H1 (cell line): ENCODE data around the gene TSKS. TPM values are rescaled to one million over a fixed set of nuclear protein-coding genes. Genes with fewer than 3 reads are reported as not detected.

ENCODE experiments used
- CTCF ChIA-PET: fragments of 300-600 bp; sonication (Branson Sonifier 250); formaldehyde crosslinking; loops from one replicate; lab custom pipeline; 2021; ENCODE audit not compliant: partially characterized antibody; lab: Charles Lee
- POLR2A ChIA-PET: fragments of 300-600 bp; sonication (Branson Sonifier 250); formaldehyde crosslinking; loops from one replicate; lab custom pipeline; 2021; ENCODE audit warnings: inconsistent platforms; ENCODE audit not compliant: partially characterized antibody; lab: Charles Lee
- DNase-seq, 2 experiments: peaks; one replicate each; pipeline versions ENCODE4 v3.0.0 to v3.0.0-alpha.2; 2010 to 2022; ENCODE audit warnings: low spot score in 2 of 2, low read depth in 1 of 2, mixed read lengths in 1 of 2
- FAIRE-seq: peaks from 2 replicates; lab custom pipeline; 2011; peaks lifted over from hg19 to GRCh38; lab: Jason Lieb, UNC
- H2AFZ ChIP-seq: 2 replicates; pipeline ENCODE4 v1.8.1; 2012; ENCODE audit warnings: low read length, inconsistent platforms
- H2AK5ac ChIP-seq: 2 replicates; pipeline ENCODE4 v1.6.1; 2013; ENCODE audit warnings: low read depth, low read length
- H2BK120ac ChIP-seq: replicated peaks from 2 replicates; pipeline ENCODE3; 2013; ENCODE audit warnings: low read depth, low read length, inconsistent platforms
- H2BK12ac ChIP-seq: 2 replicates; pipeline ENCODE4 v1.6.1; 2013; ENCODE audit warnings: low read depth, low read length
- H2BK15ac ChIP-seq: 2 replicates; pipeline ENCODE4 v1.6.1; 2013; ENCODE audit warnings: low read length
- H2BK20ac ChIP-seq: 2 replicates; pipeline ENCODE4 v1.6.1; 2013; ENCODE audit warnings: low read length
- H2BK5ac ChIP-seq: 2 replicates; pipeline ENCODE4 v1.6.1; 2013; ENCODE audit warnings: low read depth, low read length
- H3K14ac ChIP-seq: 2 replicates; pipeline ENCODE4 v1.6.1; 2013; ENCODE audit warnings: inconsistent platforms; ENCODE audit not compliant: insufficient read length
- H3K18ac ChIP-seq: 2 replicates; pipeline ENCODE4 v1.6.1; 2013; ENCODE audit warnings: low read length; ENCODE audit errors: extremely low read depth
- H3K23ac ChIP-seq: 2 replicates; pipeline ENCODE4 v1.6.1; 2013; ENCODE audit warnings: inconsistent platforms; ENCODE audit not compliant: insufficient read length
- H3K23me2 ChIP-seq: 2 replicates; pipeline ENCODE4 v1.6.1; 2013; ENCODE audit warnings: low read depth, low read length
- H3K27ac ChIP-seq: 2 replicates; pipeline ENCODE4 v1.6.1; 2011; ENCODE audit warnings: low read depth, low read length, inconsistent platforms
- H3K27me3 ChIP-seq, 4 experiments: replicated peaks in 1 of 4; 1 replicate in 1 of 4; 2 replicates in 3 of 4; pipeline versions ENCODE4 v1.6.1 to v1.8.1; 2011 to 2013; ENCODE audit warnings: low read length in 3 of 4, mild to moderate bottlenecking in 3 of 4, inconsistent platforms in 2 of 4, mixed read lengths in 2 of 4, moderate library complexity in 1 of 4; ENCODE audit not compliant: control insufficient read depth in 3 of 4, insufficient read depth in 3 of 4; ENCODE audit errors: extremely low read depth in 1 of 4
- H3K36me3 ChIP-seq, 4 experiments: 2 replicates each; pipeline versions ENCODE4 v1.6.1 to v1.8.1; 2011 to 2013; ENCODE audit warnings: mild to moderate bottlenecking in 4 of 4, low read length in 3 of 4, moderate library complexity in 2 of 4, control low read depth in 1 of 4, inconsistent platforms in 1 of 4; ENCODE audit not compliant: insufficient read depth in 4 of 4, control insufficient read depth in 2 of 4
- H3K4ac ChIP-seq: replicated peaks from 2 replicates; pipeline ENCODE3; 2013; ENCODE audit warnings: low read length, low read depth, mixed read lengths, inconsistent platforms; ENCODE audit not compliant: insufficient read length
- H3K4me1 ChIP-seq, 4 experiments: replicated peaks in 1 of 4; 1 replicate in 1 of 4; 2 replicates in 3 of 4; pipeline versions ENCODE4 v1.6.1 to v1.8.1; 2011 to 2013; ENCODE audit warnings: low read length in 3 of 4, inconsistent platforms in 2 of 4, mixed read lengths in 1 of 4; ENCODE audit not compliant: insufficient read depth in 4 of 4, control insufficient read depth in 3 of 4
- H3K4me2 ChIP-seq, 2 experiments: 2 replicates each; pipeline versions ENCODE4 v1.6.1 to v1.8.1; 2011 to 2013; ENCODE audit warnings: low read depth in 2 of 2, low read length in 2 of 2, control low read depth in 1 of 2, inconsistent platforms in 1 of 2, mild to moderate bottlenecking in 1 of 2; ENCODE audit not compliant: insufficient read depth in 1 of 2
- H3K4me3 ChIP-seq, 4 experiments: fragments of 200-600, 300-600 bp in 1 of 4; sonication (generic), shearing (Covaris generic), sonication (Bioruptor Twin) in 1 of 4; 2 replicates each; pipeline versions ENCODE4 v1.5.1 to v1.8.1; 2011 to 2016; ENCODE audit warnings: low read length in 4 of 4, low read depth in 3 of 4, control low read depth in 2 of 4, inconsistent platforms in 2 of 4, mild to moderate bottlenecking in 2 of 4, mixed read lengths in 1 of 4, moderate library complexity in 1 of 4; ENCODE audit not compliant: insufficient read depth in 2 of 4; ENCODE audit errors: extremely low read depth in 1 of 4
- H3K56ac ChIP-seq: replicated peaks from 2 replicates; pipeline ENCODE3; 2013; ENCODE audit warnings: low read depth, mild to moderate bottlenecking, mixed read lengths, low read length, inconsistent platforms; ENCODE audit not compliant: insufficient read length
- H3K79me1 ChIP-seq: 2 replicates; pipeline ENCODE4 v1.6.1; 2013; ENCODE audit warnings: low read depth, low read length, control low read depth
- H3K79me2 ChIP-seq, 2 experiments: 2 replicates each; pipeline versions ENCODE4 v1.6.1 to v1.8.1; 2012 to 2013; ENCODE audit warnings: low read length in 2 of 2, mild to moderate bottlenecking in 2 of 2, inconsistent platforms in 1 of 2; ENCODE audit not compliant: insufficient read depth in 2 of 2, control insufficient read depth in 1 of 2
- H3K9ac ChIP-seq, 4 experiments: replicated peaks in 1 of 4; 1 replicate in 1 of 4; 2 replicates in 3 of 4; pipeline versions ENCODE4 v1.6.1 to v1.8.1; 2011 to 2013; ENCODE audit warnings: low read depth in 3 of 4, low read length in 3 of 4, control low read depth in 2 of 4, mild to moderate bottlenecking in 2 of 4, moderate library complexity in 2 of 4, inconsistent platforms in 1 of 4; ENCODE audit errors: extremely low read depth in 1 of 4
- H3K9me3 ChIP-seq, 2 experiments: 2 replicates each; pipeline versions ENCODE4 v1.6.1 to v1.8.1; 2012 to 2013; ENCODE audit warnings: mild to moderate bottlenecking in 2 of 2, moderate library complexity in 2 of 2, control low read depth in 1 of 2, inconsistent platforms in 1 of 2, low read depth in 1 of 2, low read length in 1 of 2, mixed read lengths in 1 of 2; ENCODE audit not compliant: insufficient read depth in 2 of 2
- H4K20me1 ChIP-seq, 2 experiments: replicated peaks in 1 of 2; 2 replicates each; pipeline versions ENCODE3 to v1.8.1; 2011 to 2013; ENCODE audit warnings: inconsistent platforms in 2 of 2, low read length in 2 of 2, mild to moderate bottlenecking in 1 of 2; ENCODE audit not compliant: insufficient read depth in 2 of 2, control insufficient read depth in 1 of 2
- H4K5ac ChIP-seq: 2 replicates; pipeline ENCODE4 v1.6.1; 2013; ENCODE audit warnings: low read length, low read depth, mixed read lengths, inconsistent platforms; ENCODE audit not compliant: insufficient read length
- H4K8ac ChIP-seq: 2 replicates; pipeline ENCODE4 v1.8.0; 2013; ENCODE audit warnings: mild to moderate bottlenecking, moderate library complexity, low read length, inconsistent platforms; ENCODE audit not compliant: insufficient read depth; ENCODE audit errors: extremely low read depth
- H4K91ac ChIP-seq: replicated peaks from 2 replicates; pipeline ENCODE3; 2013; ENCODE audit warnings: low read length, mixed read lengths, inconsistent platforms; ENCODE audit not compliant: insufficient read length
- BRCA1 ChIP-seq: IDR thresholded peaks from 2 replicates; pipeline ENCODE4 v1.6.1; 2012; ENCODE audit warnings: low read depth, low read length, improper control_type of control experiment
- CTBP2 ChIP-seq: IDR thresholded peaks from 2 replicates; pipeline ENCODE4 v1.7.0; 2011; ENCODE audit warnings: borderline replicate concordance, mild to moderate bottlenecking, moderate library complexity, mixed read lengths, low read length; ENCODE audit not compliant: insufficient read depth, insufficient read length
- GABPA ChIP-seq: IDR thresholded peaks from 2 replicates; pipeline ENCODE4 v1.6.1; 2011; ENCODE audit warnings: mild to moderate bottlenecking, low read length, moderate library complexity, borderline replicate concordance; ENCODE audit not compliant: insufficient read depth
- POU5F1 ChIP-seq: IDR thresholded peaks from 2 replicates; pipeline ENCODE4 v1.6.1; 2011; ENCODE audit warnings: low read depth, mild to moderate bottlenecking, low read length, moderate library complexity
- RBBP5 ChIP-seq: IDR thresholded peaks from 2 replicates; pipeline ENCODE4 v1.7.1; 2012; ENCODE audit warnings: low read depth, mild to moderate bottlenecking, inconsistent platforms, low read length, moderate library complexity, borderline replicate concordance
- YY1 ChIP-seq: IDR thresholded peaks from 2 replicates; pipeline ENCODE4 v1.6.1; 2011; ENCODE audit warnings: low read depth, mild to moderate bottlenecking, low read length
- WGBS, 2 experiments: shearing (Covaris generic) in 1 of 2; methylation state at CpG; one replicate each; pipeline versions ENCODE4 v1.1.6 to v1.1.7; 2013 to 2015; ENCODE audit warnings: low lambda C conversion rate in 2 of 2, mixed read lengths in 2 of 2, inconsistent platforms in 1 of 2, low coverage in 1 of 2, missing lambda C conversion rate in 1 of 2; ENCODE audit not compliant: insufficient replicate concordance in 2 of 2, insufficient coverage in 1 of 2, insufficient read length in 1 of 2; ENCODE audit errors: extremely low coverage in 1 of 2, missing lambda C conversion rate in 1 of 2; 5-methylcytosine and 5-hydroxymethylcytosine counted together
- polyA plus RNA-seq, 7 experiments: library from polyadenylated mRNA; depleted of rRNA in 3 of 7; stranded (reverse) in 5 of 7; unstranded in 2 of 7; fragments of >200 nt in 5 of 7; fragments of 200-250 nt in 2 of 7; gene quantifications; 1 replicate in 5 of 7; 2 replicates in 1 of 7; 4 replicates in 1 of 7; pipeline versions ENCODE4 v1.2.1 to v1.2.3, GENCODE V29; 2011 to 2013; ENCODE audit warnings: missing spikeins in 2 of 7, mixed read lengths in 2 of 7
- total RNA-seq: library from RNA; stranded (reverse); fragmentation: NEBNext Ultra II Directional; extraction: Animal tissue kit (Norgen Biotek cat#: 25700); gene quantifications from 2 replicates; pipeline ENCODE4 v1.2.1, GENCODE V29; 2021
- TF ChIP-seq, protein P1 (sequence below), 3 experiments: IDR thresholded peaks; 1 replicate in 2 of 3; 2 replicates in 1 of 3; pipeline versions ENCODE4 v1.5.1 to v1.6.1; 2011; ENCODE audit warnings: low read length in 3 of 3, mild to moderate bottlenecking in 3 of 3, inconsistent platforms in 2 of 3, low read depth in 1 of 3, moderate library complexity in 1 of 3; ENCODE audit not compliant: insufficient read depth in 1 of 3; ENCODE audit errors: control extremely low read depth in 1 of 3

Gene TSKS
- total and polyA plus RNA-seq, 2 of the 8 experiments (the other 6 are each of a cell fraction or from before 2014, with no cell fraction given) = 0.21 TPM; not detected in 1

DNA sequence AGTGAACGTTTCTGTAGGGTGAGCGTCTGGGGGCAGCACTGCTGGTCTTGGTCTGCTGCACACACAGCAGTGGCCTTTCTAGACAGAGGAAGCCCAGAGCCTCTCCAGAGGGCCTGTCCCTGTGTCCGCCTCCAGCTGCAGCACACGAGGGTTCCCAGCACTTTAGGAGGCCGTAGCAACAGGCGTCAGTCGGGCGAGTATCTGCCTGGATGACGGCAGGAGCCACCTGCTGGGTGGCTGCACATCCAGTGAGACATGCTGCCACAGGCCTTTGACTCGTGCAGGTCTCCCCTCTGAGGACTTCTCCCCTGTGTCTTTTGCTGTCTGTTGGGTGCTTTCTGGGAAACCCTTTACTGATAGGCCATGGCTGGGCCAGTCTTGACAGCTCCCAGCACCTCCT is 25.8 kb upstream of the TSKS start:
- CTCF ChIA-PET = interaction anchor here (0.6 to 1.0 kb wide), 3 partner anchors 12 to 38 kb away, joined by 3 to 4 read pairs (median 3); no protein-coding TSS in a partner anchor
- POLR2A ChIA-PET = interaction anchor here (0.8 to 1.4 kb wide), 2 partner anchors 16 to 98 kb away, joined by 3 read pairs; partner anchors contain the start of gene CPT1C
- no peak for DNase-seq
- TF ChIP-seq BRCA1 = no peak
- TF ChIP-seq POU5F1 = no peak
- no peak for TF ChIP-seq CTBP2
- TF ChIP-seq, protein P1, sequence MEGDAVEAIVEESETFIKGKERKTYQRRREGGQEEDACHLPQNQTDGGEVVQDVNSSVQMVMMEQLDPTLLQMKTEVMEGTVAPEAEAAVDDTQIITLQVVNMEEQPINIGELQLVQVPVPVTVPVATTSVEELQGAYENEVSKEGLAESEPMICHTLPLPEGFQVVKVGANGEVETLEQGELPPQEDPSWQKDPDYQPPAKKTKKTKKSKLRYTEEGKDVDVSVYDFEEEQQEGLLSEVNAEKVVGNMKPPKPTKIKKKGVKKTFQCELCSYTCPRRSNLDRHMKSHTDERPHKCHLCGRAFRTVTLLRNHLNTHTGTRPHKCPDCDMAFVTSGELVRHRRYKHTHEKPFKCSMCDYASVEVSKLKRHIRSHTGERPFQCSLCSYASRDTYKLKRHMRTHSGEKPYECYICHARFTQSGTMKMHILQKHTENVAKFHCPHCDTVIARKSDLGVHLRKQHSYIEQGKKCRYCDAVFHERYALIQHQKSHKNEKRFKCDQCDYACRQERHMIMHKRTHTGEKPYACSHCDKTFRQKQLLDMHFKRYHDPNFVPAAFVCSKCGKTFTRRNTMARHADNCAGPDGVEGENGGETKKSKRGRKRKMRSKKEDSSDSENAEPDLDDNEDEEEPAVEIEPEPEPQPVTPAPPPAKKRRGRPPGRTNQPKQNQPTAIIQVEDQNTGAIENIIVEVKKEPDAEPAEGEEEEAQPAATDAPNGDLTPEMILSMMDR (IDR thresholded peaks at IDR 0.05; ENCODE audit: control extremely low read depth in 1 of 3, insufficient read depth in 1 of 3, low read depth in 1 of 3, low read length in 3 of 3) = no peak
- no peak for TF ChIP-seq RBBP5
- no peak for TF ChIP-seq GABPA
- TF ChIP-seq YY1 = no peak

More for the DNA sequence above, 25.8 kb upstream of the TSKS start:
- peak overlapping the region; percentile 35; the same call in 1 of the 2 replicates for H2BK5ac ChIP-seq
- no peak overlapping the region for H2AFZ ChIP-seq
- H3K18ac ChIP-seq = no peak overlapping the region
- H3K56ac ChIP-seq = no peak overlapping the region
- no peak overlapping the region for H3K14ac ChIP-seq
- 93% methylated on average over 10 of the region's 10 CpGs; no CpG with 5 or more reads in 1 of the 2 experiments for WGBS, 2 experiments
- H2AK5ac ChIP-seq = no peak overlapping the region
- no peak overlapping the region for H3K23ac ChIP-seq
- H4K20me1 ChIP-seq = peaks cover 2 to 10% of the 10 kb centered on the region in 2 experiments
- no peak overlapping the region for H2BK12ac ChIP-seq
- FAIRE-seq = no peak
- H4K5ac ChIP-seq = no peak overlapping the region
- no peak overlapping the region for H2BK15ac ChIP-seq
- H3K9me3 ChIP-seq = no peaks in the 10 kb centered on the region
- no peak overlapping the region for H3K4me3 ChIP-seq
- no peaks in the 10 kb centered on the region; a peak in 1 of 4 replicates for H3K79me2 ChIP-seq
- peaks cover 3% of the 10 kb centered on the region for H3K79me1 ChIP-seq
- no peak overlapping the region for H2BK120ac ChIP-seq
- H4K8ac ChIP-seq = no peak overlapping the region
- H3K4me1 ChIP-seq = no peaks in the 10 kb centered on the region
- no peak overlapping the region for H3K4me2 ChIP-seq
- no peaks in the 10 kb centered on the region for H3K27me3 ChIP-seq
- H3K23me2 ChIP-seq = no peaks in the 10 kb centered on the region; the same call in 1 of the 2 replicates
- H4K91ac ChIP-seq = no peak overlapping the region
- H2BK20ac ChIP-seq = no peak overlapping the region
- peaks cover 5 to 24% (median 11%) of the 10 kb centered on the region in 4 experiments; a peak in 6 of 8 replicates for H3K36me3 ChIP-seq
- no peak overlapping the region for H3K4ac ChIP-seq
- H3K27ac ChIP-seq = no peak overlapping the region
- no peak overlapping the region for H3K9ac ChIP-seq
